HEK293 (cell line): ENCODE measurements around the gene SLC6A11.

Experiments used
- CTCF ChIA-PET: fragments of 350-600 bp; formaldehyde crosslinking; extraction: SDS; loops from one replicate; lab custom pipeline; 2021; ENCODE audit warnings: antibody characterized with exemption; lab: Yijun Ruan, JAX
- POLR2A ChIA-PET: fragments of 300-600 bp; formaldehyde crosslinking; extraction: SDS; loops from one replicate; lab custom pipeline; 2020; ENCODE audit warnings: antibody characterized with exemption, inconsistent platforms; lab: Yijun Ruan, JAX
- H3K27ac ChIP-seq: fragments of 200-500 bp; sonication (Bioruptor generic); 2 replicates; pipeline ENCODE4 v1.5.1; 2014; ENCODE audit warnings: low read depth, low read length, control low read depth, inconsistent platforms; ENCODE audit errors: extremely low read depth
- H3K36me3 ChIP-seq, 2 experiments: fragments of 200-500 bp in 1 of 2; sonication (Bioruptor generic) in 1 of 2; 1 replicate in 1 of 2; 2 replicates in 1 of 2; pipeline ENCODE4 v1.5.1; 2014 to 2017; ENCODE audit warnings: inconsistent platforms in 2 of 2, low read length in 2 of 2; ENCODE audit not compliant: control insufficient read depth in 2 of 2, insufficient read depth in 1 of 2
- H3K4me1 ChIP-seq: fragments of 200-500 bp; sonication (Bioruptor generic); 2 replicates; pipeline ENCODE4 v1.5.1; 2014; ENCODE audit warnings: mild to moderate bottlenecking, low read length, inconsistent platforms; ENCODE audit not compliant: control insufficient read depth, insufficient read depth
- H3K4me3 ChIP-seq: 2 replicates; pipeline ENCODE4 v1.5.1; 2011; ENCODE audit warnings: low read depth, mild to moderate bottlenecking, control low read depth, low read length, moderate library complexity
- H3K9me3 ChIP-seq: fragments of 200-500 bp; sonication (Bioruptor generic); 2 replicates; pipeline ENCODE4 v1.5.1; 2014; ENCODE audit warnings: low read depth, low read length, inconsistent platforms; ENCODE audit not compliant: control insufficient read depth, insufficient read depth
- FEZF1 ChIP-seq: fragments of 450-650 bp; formaldehyde crosslinking; IDR thresholded peaks from 2 replicates; pipeline ENCODE4 v1.5.1; 2016; ENCODE audit warnings: missing biosample characterization, missing genetic modification characterization
- HOXD13 ChIP-seq: sonication (generic); formaldehyde crosslinking; IDR thresholded peaks from 2 replicates; pipeline ENCODE4 v1.8.0; 2022; ENCODE audit warnings: missing genetic modification reagents, borderline replicate concordance
- KLF17 ChIP-seq: fragments of 450-650 bp; formaldehyde crosslinking; IDR thresholded peaks from 2 replicates; pipeline ENCODE4 v1.5.1; 2016; ENCODE audit warnings: missing biosample characterization, missing genetic modification characterization
- SCRT1 ChIP-seq: fragments of 450-650 bp; formaldehyde crosslinking; IDR thresholded peaks from 2 replicates; pipeline ENCODE4 v1.5.1; 2016; ENCODE audit warnings: missing biosample characterization, missing genetic modification characterization, borderline replicate concordance
- SP3 ChIP-seq: fragments of 450-650 bp; formaldehyde crosslinking; IDR thresholded peaks from 2 replicates; pipeline ENCODE4 v1.5.1; 2016; ENCODE audit warnings: missing biosample characterization, missing genetic modification characterization
- TSHZ1 ChIP-seq: fragments of 450-650 bp; formaldehyde crosslinking; IDR thresholded peaks from 2 replicates; pipeline ENCODE4 v1.5.1; 2016; ENCODE audit warnings: missing biosample characterization, missing genetic modification characterization, borderline replicate concordance
- ZBTB10 ChIP-seq: fragments of 450-650 bp; formaldehyde crosslinking; IDR thresholded peaks from 2 replicates; pipeline ENCODE4 v1.5.1; 2016; ENCODE audit warnings: missing biosample characterization, missing genetic modification characterization
- ZBTB20 ChIP-seq: fragments of 450-650 bp; formaldehyde crosslinking; IDR thresholded peaks from 2 replicates; pipeline ENCODE4 v1.5.1; 2016; ENCODE audit warnings: missing biosample characterization, missing genetic modification characterization
- ZNF184 ChIP-seq: fragments of 450-650 bp; IDR thresholded peaks from 2 replicates; pipeline ENCODE4 v1.5.1; 2018; ENCODE audit warnings: missing biosample characterization, mild to moderate bottlenecking, missing genetic modification characterization
- ZNF23 ChIP-seq: fragments of 450-650 bp; formaldehyde crosslinking; IDR thresholded peaks from 2 replicates; pipeline ENCODE4 v1.5.1; 2016; ENCODE audit warnings: missing biosample characterization, missing genetic modification characterization, borderline replicate concordance
- ZNF26 ChIP-seq: fragments of 450-650 bp; formaldehyde crosslinking; IDR thresholded peaks from 2 replicates; pipeline ENCODE4 v1.5.1; 2016; ENCODE audit warnings: missing biosample characterization, missing genetic modification characterization
- ZNF302 ChIP-seq: fragments of 450-650 bp; formaldehyde crosslinking; IDR thresholded peaks from 2 replicates; pipeline ENCODE4 v1.5.1; 2016; ENCODE audit warnings: missing biosample characterization, missing genetic modification characterization, low read depth
- ZNF362 ChIP-seq: fragments of 450-650 bp; formaldehyde crosslinking; IDR thresholded peaks from 2 replicates; pipeline ENCODE4 v1.5.1; 2016; ENCODE audit warnings: missing biosample characterization, missing genetic modification characterization
- ZNF423 ChIP-seq: fragments of 450-650 bp; formaldehyde crosslinking; IDR thresholded peaks from 2 replicates; pipeline ENCODE4 v1.5.1; 2016; ENCODE audit warnings: missing biosample characterization, missing genetic modification characterization
- ZNF433 ChIP-seq: fragments of 450-650 bp; formaldehyde crosslinking; IDR thresholded peaks from 2 replicates; pipeline ENCODE4 v1.5.1; 2016; ENCODE audit warnings: missing biosample characterization, missing genetic modification characterization, low read depth
- ZNF48 ChIP-seq: fragments of 450-650 bp; formaldehyde crosslinking; IDR thresholded peaks from 2 replicates; pipeline ENCODE4 v1.5.1; 2016; ENCODE audit warnings: missing biosample characterization, missing genetic modification characterization
- ZNF585B ChIP-seq: fragments of 450-650 bp; formaldehyde crosslinking; IDR thresholded peaks from 2 replicates; pipeline ENCODE4 v1.5.1; 2016; ENCODE audit warnings: missing biosample characterization, missing genetic modification characterization
- ZNF623 ChIP-seq: fragments of 450-650 bp; formaldehyde crosslinking; IDR thresholded peaks from 2 replicates; pipeline ENCODE4 v1.5.1; 2016; ENCODE audit warnings: missing biosample characterization, missing genetic modification characterization
- ZNF639 ChIP-seq: fragments of 450-650 bp; formaldehyde crosslinking; IDR thresholded peaks from 2 replicates; pipeline ENCODE4 v1.5.1; 2016; ENCODE audit warnings: missing biosample characterization, missing genetic modification characterization
- ZNF658 ChIP-seq: fragments of 450-650 bp; formaldehyde crosslinking; IDR thresholded peaks from 2 replicates; pipeline ENCODE4; 2016; ENCODE audit warnings: missing biosample characterization, missing genetic modification characterization
- ZNF664 ChIP-seq: fragments of 450-650 bp; formaldehyde crosslinking; IDR thresholded peaks from 2 replicates; pipeline ENCODE4 v1.5.1; 2016; ENCODE audit warnings: missing biosample characterization, missing genetic modification characterization
- ZNF670 ChIP-seq: fragments of 450-650 bp; formaldehyde crosslinking; IDR thresholded peaks from 2 replicates; pipeline ENCODE4 v1.5.1; 2016; ENCODE audit warnings: missing biosample characterization, missing genetic modification characterization, low read depth

SLC6A11 gene

GRCh38 chr3:10786640-10787039 lies 29.4 kb upstream of the SLC6A11 start:
- POLR2A ChIA-PET: no interaction called here
- no peak for TF ChIP-seq ZNF670 (tag by site-specific recombination)
- TF ChIP-seq SCRT1: no peak
- TF ChIP-seq ZNF433 (tag by site-specific recombination): no peak
- TF ChIP-seq FEZF1 (tag by site-specific recombination): no peak
- no peak for TF ChIP-seq KLF17 (tag by site-specific recombination)
- TF ChIP-seq ZNF423 (tag by site-specific recombination): no peak
- TF ChIP-seq ZNF302: no peak
- no peak for TF ChIP-seq ZNF26 (tag by site-specific recombination)
- no peak for TF ChIP-seq ZBTB20 (tag by site-specific recombination)
- no peak for TF ChIP-seq ZNF658 (tag by site-specific recombination)
- TF ChIP-seq ZNF585B (tag by site-specific recombination): no peak
- TF ChIP-seq, all 188 proteins: peak for 0
- Histone ChIP-seq H3K4me3 (no peak overlapping the region), H3K9me3 (no peaks in the 10 kb centered on the region), H3K36me3 (no peaks in the 10 kb centered on the region), H3K4me1 (no peaks in the 10 kb centered on the region), H3K27ac (no peak overlapping the region)
- CTCF ChIA-PET: interaction anchor here (0.9 to 2.3 kb wide), 3 partner anchors 13 to 274 kb away, joined by 3 to 8 read pairs (median 7); no protein-coding TSS in a partner anchor

GRCh38 chr3:10788451-10788850 lies 27.6 kb upstream of the SLC6A11 start:
- no peaks in the 10 kb centered on the region for H3K4me1 ChIP-seq
- H3K36me3 ChIP-seq: no peaks in the 10 kb centered on the region
- TF ChIP-seq ZBTB10 (tag by site-specific recombination) (no peak), HOXD13 (no peak), SP3 (tag by site-specific recombination) (no peak), ZNF184 (tag by site-specific recombination) (no peak), ZNF48 (tag by site-specific recombination) (no peak), ZNF23 (no peak), ZNF623 (no peak), ZNF362 (tag by site-specific recombination) (no peak), ZNF664 (tag by site-specific recombination) (no peak), TSHZ1 (tag by site-specific recombination) (no peak), FEZF1 (tag by site-specific recombination) (no peak), ZNF639 (no peak)
- CTCF ChIA-PET: interaction anchor here (2.3 kb wide), 1 partner anchor 272 kb away, joined by 7 read pairs; no protein-coding TSS in a partner anchor
- no peak overlapping the region for H3K4me3 ChIP-seq
- POLR2A ChIA-PET: no interaction called here
- H3K9me3 ChIP-seq: no peaks in the 10 kb centered on the region
- H3K27ac ChIP-seq: no peak overlapping the region
